22Rv1 (cell line): ENCODE measurements around the gene ADGRL3.

Experiments
- H3K27ac ChIP-seq: fragments of 450-650 bp; 2 replicates; pipeline ENCODE4 v1.5.1; 2017
- ZFX ChIP-seq: fragments of 450-650 bp; IDR thresholded peaks from 2 replicates; pipeline ENCODE4 v1.6.1; 2017; ENCODE audit warnings: antibody characterized with exemption, borderline replicate concordance
- TF ChIP-seq, protein P1 (sequence below): fragments of 450-650 bp; IDR thresholded peaks from 2 replicates; pipeline ENCODE4 v1.5.1; 2017; ENCODE audit warnings: mild to moderate bottlenecking

ADGRL3 gene

DNA sequence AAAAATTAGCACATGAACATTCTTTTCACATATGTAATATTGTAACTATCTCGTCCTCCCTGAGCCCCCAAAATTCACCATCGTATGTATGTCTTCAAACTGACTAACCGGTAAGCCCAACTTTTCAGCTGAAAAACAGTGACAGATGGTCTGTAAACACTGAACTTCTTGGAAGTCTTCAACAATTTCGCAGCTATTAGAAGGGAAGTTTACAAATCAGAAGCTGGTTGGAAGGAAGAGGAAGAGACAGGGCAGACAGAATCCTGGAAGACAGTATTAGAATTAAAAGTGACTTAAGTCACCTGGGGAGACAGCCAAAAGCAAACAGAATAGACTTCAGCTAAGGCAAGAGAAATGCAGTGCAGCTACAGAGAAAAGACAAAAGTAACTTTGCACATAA, 858.4 kb downstream of the ADGRL3 start:
- no peak for TF ChIP-seq ZFX
- TF ChIP-seq, protein P1, sequence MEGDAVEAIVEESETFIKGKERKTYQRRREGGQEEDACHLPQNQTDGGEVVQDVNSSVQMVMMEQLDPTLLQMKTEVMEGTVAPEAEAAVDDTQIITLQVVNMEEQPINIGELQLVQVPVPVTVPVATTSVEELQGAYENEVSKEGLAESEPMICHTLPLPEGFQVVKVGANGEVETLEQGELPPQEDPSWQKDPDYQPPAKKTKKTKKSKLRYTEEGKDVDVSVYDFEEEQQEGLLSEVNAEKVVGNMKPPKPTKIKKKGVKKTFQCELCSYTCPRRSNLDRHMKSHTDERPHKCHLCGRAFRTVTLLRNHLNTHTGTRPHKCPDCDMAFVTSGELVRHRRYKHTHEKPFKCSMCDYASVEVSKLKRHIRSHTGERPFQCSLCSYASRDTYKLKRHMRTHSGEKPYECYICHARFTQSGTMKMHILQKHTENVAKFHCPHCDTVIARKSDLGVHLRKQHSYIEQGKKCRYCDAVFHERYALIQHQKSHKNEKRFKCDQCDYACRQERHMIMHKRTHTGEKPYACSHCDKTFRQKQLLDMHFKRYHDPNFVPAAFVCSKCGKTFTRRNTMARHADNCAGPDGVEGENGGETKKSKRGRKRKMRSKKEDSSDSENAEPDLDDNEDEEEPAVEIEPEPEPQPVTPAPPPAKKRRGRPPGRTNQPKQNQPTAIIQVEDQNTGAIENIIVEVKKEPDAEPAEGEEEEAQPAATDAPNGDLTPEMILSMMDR: no peak

DNA sequence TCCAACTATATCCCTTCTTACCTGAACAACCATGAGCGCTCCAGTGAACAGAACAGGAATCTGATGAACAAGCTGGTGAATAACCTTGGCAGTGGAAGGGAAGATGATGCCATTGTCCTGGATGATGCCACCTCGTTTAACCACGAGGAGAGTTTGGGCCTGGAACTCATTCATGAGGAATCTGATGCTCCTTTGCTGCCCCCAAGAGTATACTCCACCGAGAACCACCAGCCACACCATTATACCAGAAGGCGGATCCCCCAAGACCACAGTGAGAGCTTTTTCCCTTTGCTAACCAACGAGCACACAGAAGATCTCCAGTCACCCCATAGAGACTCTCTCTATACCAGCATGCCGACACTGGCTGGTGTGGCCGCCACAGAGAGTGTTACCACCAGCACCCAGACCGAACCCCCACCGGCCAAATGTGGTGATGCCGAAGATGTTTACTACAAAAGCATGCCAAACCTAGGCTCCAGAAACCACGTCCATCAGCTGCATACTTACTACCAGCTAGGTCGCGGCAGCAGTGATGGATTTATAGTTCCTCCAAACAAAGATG, 870.2 kb downstream of the ADGRL3 start:
- no peak overlapping the region for H3K27ac ChIP-seq
- TF ChIP-seq, protein P1: no peak
- no peak for TF ChIP-seq ZFX

More for the DNA sequence above, 858.4 kb downstream of the ADGRL3 start:
- no peak overlapping the region for H3K27ac ChIP-seq

DNA sequence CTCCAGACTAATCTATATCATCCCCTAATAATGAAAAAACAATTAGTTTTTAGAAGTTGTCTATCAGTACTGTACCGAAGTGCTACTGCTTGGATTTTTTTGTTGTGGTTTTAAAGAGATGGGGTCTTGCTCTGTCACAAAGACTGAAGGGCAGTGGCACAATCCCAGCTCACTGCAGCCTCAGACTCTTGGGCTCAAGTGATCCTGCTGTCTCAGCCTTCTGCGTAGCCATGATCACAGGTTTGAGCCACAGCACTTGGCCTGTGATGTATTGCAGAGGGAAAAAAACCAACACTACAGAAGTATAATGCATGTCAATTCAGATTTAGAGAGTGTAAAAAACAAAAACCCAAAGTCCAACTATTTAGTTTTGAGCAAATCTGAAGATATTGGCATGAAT, 875.0 kb downstream of the ADGRL3 start:
- TF ChIP-seq ZFX: no peak
- TF ChIP-seq, protein P1: no peak

DNA sequence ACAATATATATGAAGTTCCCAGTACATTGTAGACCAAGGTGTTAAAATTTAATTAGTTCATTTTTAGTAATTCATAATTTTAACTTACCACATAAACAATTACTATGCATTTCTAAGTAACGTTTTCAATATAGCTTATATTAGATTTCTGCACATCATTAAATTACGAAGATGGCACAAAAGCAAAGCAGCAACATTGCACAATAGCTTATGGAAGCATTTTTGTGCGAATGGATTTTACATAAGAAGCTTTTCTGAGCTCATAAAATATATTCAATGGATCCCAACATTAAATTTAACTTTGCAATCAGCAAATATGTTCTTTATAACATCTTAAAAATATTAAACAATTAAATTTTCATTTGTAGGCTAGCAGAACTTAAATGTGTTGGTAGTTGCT, 875.4 kb downstream of the ADGRL3 start:
- no peak overlapping the region for H3K27ac ChIP-seq
- TF ChIP-seq, protein P1: no peak
- no peak for TF ChIP-seq ZFX

More for the DNA sequence above, 875.0 kb downstream of the ADGRL3 start:
- H3K27ac ChIP-seq: no peak overlapping the region

DNA sequence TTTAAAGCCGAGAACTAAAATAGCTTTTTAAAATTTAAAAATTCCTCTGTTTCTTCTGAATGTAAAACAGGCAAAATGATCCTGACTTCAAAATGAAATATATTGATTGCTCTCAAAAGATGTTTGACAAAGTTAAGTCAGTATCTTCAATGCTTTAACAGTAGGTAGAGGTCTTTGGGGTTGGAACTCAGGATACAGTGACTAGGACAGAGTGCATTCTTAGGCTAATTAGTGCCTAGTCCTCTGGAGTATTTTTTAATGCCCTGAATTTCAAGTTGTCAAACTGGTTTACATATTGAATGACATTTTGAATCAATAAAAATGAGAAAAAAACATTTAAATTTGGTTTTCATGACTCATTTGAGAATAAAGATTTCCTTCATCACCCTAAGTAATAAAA, 877.3 kb downstream of the ADGRL3 start:
- no peak for TF ChIP-seq ZFX
- TF ChIP-seq, protein P1: no peak
- no peak overlapping the region for H3K27ac ChIP-seq

DNA sequence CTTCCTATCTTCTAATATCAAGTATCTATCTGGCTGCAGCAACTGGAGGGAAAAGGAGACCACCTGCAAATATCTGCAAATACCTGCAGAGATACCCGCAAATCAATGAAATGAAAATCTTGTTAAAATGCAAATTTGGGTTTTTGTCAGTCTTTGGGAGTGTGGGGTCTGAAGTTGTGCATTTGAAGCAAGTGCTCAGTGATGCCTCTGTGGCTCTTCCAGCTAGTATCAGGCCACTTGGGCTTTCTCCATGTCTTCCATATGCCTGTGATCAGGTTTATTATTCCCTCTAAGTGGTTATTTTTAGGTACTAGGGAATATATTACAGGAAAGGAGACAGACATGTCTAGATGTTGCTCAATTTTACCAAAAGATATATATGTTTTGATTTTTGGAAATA, 880.3 kb downstream of the ADGRL3 start:
- TF ChIP-seq, protein P1: no peak
- no peak for TF ChIP-seq ZFX
- H3K27ac ChIP-seq: no peak overlapping the region

DNA sequence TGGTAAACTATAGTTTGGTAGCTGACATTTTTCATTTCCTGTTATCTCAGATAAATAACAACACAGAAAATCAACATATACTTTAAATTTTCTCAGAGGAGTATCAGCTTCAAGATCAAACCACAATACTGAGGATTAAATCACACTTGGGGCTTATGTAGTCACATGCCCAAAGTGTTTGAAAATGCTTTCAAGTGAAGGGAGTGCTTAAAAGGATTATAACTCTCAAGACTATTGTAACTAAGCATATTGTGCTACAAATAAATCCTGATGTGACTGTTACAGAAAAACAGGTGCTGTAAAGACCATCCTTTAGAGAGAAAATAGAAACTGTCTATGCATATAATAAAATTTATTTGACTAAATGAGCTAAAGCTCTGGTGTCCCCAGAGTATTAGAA, 887.6 kb downstream of the ADGRL3 start:
- H3K27ac ChIP-seq: no peak overlapping the region
- TF ChIP-seq, protein P1: no peak
- no peak for TF ChIP-seq ZFX
